ENCODE measurements around the gene MYOC. TPM values are rescaled to one million over a fixed set of nuclear protein-coding genes. Genes with fewer than 3 reads are reported as not detected.

Gene MYOC
- polyA plus RNA-seq, 1 of the 3 experiments (the other 2 are of a cell fraction) = not detected

- H3K36me3 ChIP-seq (replicated peaks in 1 of 2; ENCODE audit: control insufficient read depth in 1 of 2, insufficient read depth in 2 of 2, low read length in 1 of 2) = no peaks in the 10 kb centered on the region
- H3F3A ChIP-seq (replicated peaks; ENCODE audit: insufficient read depth) = no peaks in the 10 kb centered on the region
- no peaks in the 10 kb centered on the region for H3K9me2 ChIP-seq
- H3K4me1 ChIP-seq (ENCODE audit: control insufficient read depth in 1 of 2, insufficient read depth in 2 of 2, low read depth in 1 of 2, low read length in 1 of 2) = no peaks in the 10 kb centered on the region
- no peaks in the 10 kb centered on the region for H3K27me3 ChIP-seq (ENCODE audit: insufficient read depth)
- ChIA-PET CTCF (interaction anchor here (0.9 to 1.4 kb wide), 3 partner anchors 32 to 39 kb away, joined by 3 to 4 read pairs (median 3); no protein-coding TSS in a partner anchor), POLR2A (no interaction called here)
- no peak overlapping the region for H3K4me2 ChIP-seq
- H3K9ac ChIP-seq = no peak overlapping the region
- 61% methylated on average over 8 of the region's 8 CpGs for WGBS (ENCODE audit: low lambda C conversion rate)
- H3K27ac ChIP-seq (ENCODE audit: low read depth in 2 of 2, low read length in 1 of 2) = no peak overlapping the region
- TF ChIP-seq FOXM1 (IDR thresholded peaks at IDR 0.05; ENCODE audit: low read depth) (no peak), RAD21 (IDR thresholded peaks at IDR 0.05; ENCODE audit: low read length) (no peak), EZH2phosphoT487 (IDR thresholded peaks at IDR 0.05; ENCODE audit: borderline replicate concordance, low read depth) (no peak), FOXJ3 (CRISPR knock-in tag; IDR thresholded peaks at IDR 0.05) (no peak), SIN3A (IDR thresholded peaks at IDR 0.05; ENCODE audit: borderline replicate concordance, low read depth, low read length) (no peak), MXI1 (IDR thresholded peaks at IDR 0.05; ENCODE audit: low read depth, low read length) (no peak), TCF12 (IDR thresholded peaks at IDR 0.05) (no peak), EP300 (IDR thresholded peaks at IDR 0.05; ENCODE audit: borderline replicate concordance in 1 of 2, low read depth in 1 of 2, low read length in 1 of 2) (no peak), NFIC (IDR thresholded peaks at IDR 0.05; ENCODE audit: borderline replicate concordance) (no peak), NRF1 (IDR thresholded peaks at IDR 0.05; ENCODE audit: low read depth, low read length) (no peak), TEAD4 (IDR thresholded peaks at IDR 0.05; ENCODE audit: borderline replicate concordance, insufficient read depth) (no peak), RXRA (IDR thresholded peaks at IDR 0.05; ENCODE audit: borderline replicate concordance, low read depth) (no peak), GABPA (IDR thresholded peaks at IDR 0.05; ENCODE audit: low read depth) (no peak), JUND (IDR thresholded peaks at IDR 0.05) (no peak), GATA2 (CRISPR knock-in tag; IDR thresholded peaks at IDR 0.05) (no peak), FOSL2 (IDR thresholded peaks at IDR 0.05; ENCODE audit: borderline replicate concordance, low read depth) (no peak), SMC3 (IDR thresholded peaks at IDR 0.05; ENCODE audit: low read depth, low read length) (no peak), USF2 (IDR thresholded peaks at IDR 0.05; ENCODE audit: borderline replicate concordance, low read depth, low read length) (no peak), POLR2AphosphoS5 (IDR thresholded peaks at IDR 0.05; ENCODE audit: low read depth, low read length) (no peak)
- no peaks in the 10 kb centered on the region for H4K20me1 ChIP-seq (ENCODE audit: insufficient read depth)
- H3K79me2 ChIP-seq (ENCODE audit: insufficient read depth) = no peaks in the 10 kb centered on the region
- H3K4me3 ChIP-seq (ENCODE audit: low read depth in 2 of 2, low read length in 1 of 2) = no peak overlapping the region
- no peak for DNase-seq
- no peak overlapping the region for H2AFZ ChIP-seq (ENCODE audit: low read depth)
- no peaks in the 10 kb centered on the region for H3K9me3 ChIP-seq
These were observed 31.4 kb upstream of the MYOC start for GRCh38 chr1:171683870-171684269.

GRCh38 chr1:171680339-171680738 lies 27.9 kb upstream of the MYOC start:
- H3K36me3 ChIP-seq (replicated peaks in 1 of 2; ENCODE audit: control insufficient read depth in 1 of 2, insufficient read depth in 2 of 2, low read length in 1 of 2) = no peaks in the 10 kb centered on the region
- no peaks in the 10 kb centered on the region for H3K4me1 ChIP-seq (ENCODE audit: control insufficient read depth in 1 of 2, insufficient read depth in 2 of 2, low read depth in 1 of 2, low read length in 1 of 2)
- H2AFZ ChIP-seq (ENCODE audit: low read depth) = no peak overlapping the region
- no peak for DNase-seq
- H3K4me3 ChIP-seq (ENCODE audit: low read depth in 2 of 2, low read length in 1 of 2) = no peak overlapping the region
- H3K4me2 ChIP-seq = no peak overlapping the region
- H3K9ac ChIP-seq = no peak overlapping the region
- POLR2A ChIA-PET = no interaction called here
- H3K79me2 ChIP-seq (ENCODE audit: insufficient read depth) = no peaks in the 10 kb centered on the region
- 70% methylated on average over 3 of the region's 3 CpGs for WGBS (ENCODE audit: low lambda C conversion rate)
- CTCF ChIA-PET = no interaction called here
- no peaks in the 10 kb centered on the region for H4K20me1 ChIP-seq (ENCODE audit: insufficient read depth)
- no peaks in the 10 kb centered on the region for H3K9me3 ChIP-seq
- no peaks in the 10 kb centered on the region for H3F3A ChIP-seq (replicated peaks; ENCODE audit: insufficient read depth)
- H3K27me3 ChIP-seq (ENCODE audit: insufficient read depth) = no peaks in the 10 kb centered on the region
- H3K9me2 ChIP-seq = no peaks in the 10 kb centered on the region
- no peak overlapping the region for H3K27ac ChIP-seq (ENCODE audit: low read depth in 2 of 2, low read length in 1 of 2)
- TF ChIP-seq USF2 (IDR thresholded peaks at IDR 0.05; ENCODE audit: borderline replicate concordance, low read depth, low read length) (no peak), IRF3 (IDR thresholded peaks at IDR 0.05; ENCODE audit: low read depth, low read length) (no peak), SMC3 (IDR thresholded peaks at IDR 0.05; ENCODE audit: low read depth, low read length) (no peak), YY1 (IDR thresholded peaks at IDR 0.05; ENCODE audit: low read depth) (no peak), MEF2A (IDR thresholded peaks at IDR 0.05; ENCODE audit: borderline replicate concordance, low read depth) (no peak), JUND (IDR thresholded peaks at IDR 0.05) (no peak), RXRA (IDR thresholded peaks at IDR 0.05; ENCODE audit: borderline replicate concordance, low read depth) (no peak), MAX (IDR thresholded peaks at IDR 0.05; ENCODE audit: low read depth) (no peak), REST (IDR thresholded peaks at IDR 0.05; ENCODE audit: low read depth, low read length) (no peak)
